Tibial artery (tissue), 4 donors: Measurements from ENCODE around the gene TCF23.

ENCODE experiments used
- DNase-seq, 2 donors: peaks; one replicate each; pipeline ENCODE4 v3.0.0-alpha.2; 2019
- H3K27ac ChIP-seq, 2 donors: fragments of 200-600 bp; sonication (generic) in 1 of 2; 1 replicate in 1 of 2; 2 replicates in 1 of 2; pipeline ENCODE4 v1.5.1; 2018 to 2019; ENCODE audit warnings: mild to moderate bottlenecking in 1 of 2
- H3K27me3 ChIP-seq, 2 donors: fragments of 200-600 bp; sonication (generic) in 1 of 2; one replicate each; pipeline versions ENCODE4 v1.5.1 to v1.6.0; 2016 to 2019
- H3K36me3 ChIP-seq, 3 donors: fragments of 200-600 bp; sonication (generic) in 2 of 3; one replicate each; pipeline ENCODE4 v1.5.1; 2016 to 2019; ENCODE audit warnings: mild to moderate bottlenecking in 2 of 3
- H3K4me1 ChIP-seq, 4 donors: fragments of 200-600 bp; sonication (generic) in 2 of 4; 1 replicate in 3 of 4; 2 replicates in 1 of 4; pipeline ENCODE4 v1.5.1; 2016 to 2019
- H3K4me3 ChIP-seq, 2 donors: fragments of 200-600 bp; sonication (generic) in 1 of 2; 1 replicate in 1 of 2; 2 replicates in 1 of 2; pipeline ENCODE4 v1.5.1; 2018 to 2019; ENCODE audit warnings: mild to moderate bottlenecking in 2 of 2
- H3K9me3 ChIP-seq, 3 donors: fragments of 200-600 bp; sonication (generic) in 1 of 3; one replicate each; pipeline ENCODE4 v1.5.1; 2016 to 2019
- CTCF ChIP-seq, 2 experiments: fragments of 200-600 bp in 1 of 2; fragments of 450-650 bp in 1 of 2; IDR thresholded peaks; one replicate each; pipeline ENCODE4 v1.5.1; 2017 to 2019; ENCODE audit warnings: antibody characterized with exemption in 2 of 2, mild to moderate bottlenecking in 1 of 2, moderate library complexity in 1 of 2
- intact Hi-C: fragments of 100-400 bp; cut with DNase I; formaldehyde crosslinking; loops from one replicate; pipeline ENCODE4 v1.15.0; 2023; ENCODE audit warnings: low total_unique reads

Gene TCF23

GRCh38 chr2:27148801-27149439, at the start of gene TCF23:
Gene TCF23 (plus strand): TSS chr2:27149004. CDS start chr2:27149134, 130 bp downstream.
- intact Hi-C loops = no loop called here
- DNase-seq = no peak
- Histone ChIP-seq H3K4me3 (no peak within 1 kb of the TSS), H3K27me3 (peaks cover 0 to 26% of the 10 kb centered on the region in 2 donors), H3K36me3 (no peaks in the 10 kb centered on the region), H3K27ac (no peak within 1 kb of the TSS), H3K4me1 (no peaks in the 10 kb centered on the region), H3K9me3 (no peaks in the 10 kb centered on the region)
- no peak for TF ChIP-seq CTCF (IDR thresholded peaks at IDR 0.05)

GRCh38 chr2:27099334-27099955, 49.4 kb upstream of the TCF23 start:
- Histone ChIP-seq H3K9me3 (no peaks in the 10 kb centered on the region), H3K27me3 (peaks cover 0 to 9% of the 10 kb centered on the region in 2 donors), H3K4me3 (no peak overlapping the region), H3K4me1 (peaks cover 0 to 8% (median 4%) of the 10 kb centered on the region in 4 donors), H3K36me3 (peaks cover 0 to 18% (median 0%) of the 10 kb centered on the region in 3 donors), H3K27ac (no peak overlapping the region)
- no peak for DNase-seq
- intact Hi-C loops = loop anchor here (2.0 to 5.0 kb wide), 2 partner anchors 93 to 181 kb away; no protein-coding TSS in a partner anchor
- TF ChIP-seq CTCF (IDR thresholded peaks at IDR 0.05) = no peak

- TF ChIP-seq CTCF (IDR thresholded peaks at IDR 0.05) = no peak
- H3K27me3 ChIP-seq = peaks cover 0 to 14% of the 10 kb centered on the region in 2 donors
- intact Hi-C loops = no loop called here
- no peaks in the 10 kb centered on the region for H3K9me3 ChIP-seq
- H3K36me3 ChIP-seq = peaks cover 0 to 13% (median 0%) of the 10 kb centered on the region in 3 donors
- peaks cover 0 to 8% (median 4%) of the 10 kb centered on the region in 4 donors for H3K4me1 ChIP-seq
- H3K27ac ChIP-seq = no peak overlapping the region
- no peak for DNase-seq
- H3K4me3 ChIP-seq = no peak overlapping the region
Observed at GRCh38 chr2:27100036-27100435, 48.8 kb upstream of the TCF23 start.

- Histone ChIP-seq H3K4me3 (no peak overlapping the region), H3K27me3 (peaks cover 0 to 25% of the 10 kb centered on the region in 2 donors), H3K27ac (no peak overlapping the region), H3K36me3 (peaks cover 0 to 13% (median 0%) of the 10 kb centered on the region in 3 donors), H3K9me3 (no peaks in the 10 kb centered on the region), H3K4me1 (no peaks in the 10 kb centered on the region)
- no peak for DNase-seq
- no peak for TF ChIP-seq CTCF (IDR thresholded peaks at IDR 0.05)
- intact Hi-C loops = no loop called here
Observed at GRCh38 chr2:27102329-27102728, 46.5 kb upstream of the TCF23 start.

- H3K27me3 ChIP-seq = peaks cover 0 to 28% of the 10 kb centered on the region in 2 donors
- no peaks in the 10 kb centered on the region for H3K36me3 ChIP-seq
- H3K4me1 ChIP-seq = no peaks in the 10 kb centered on the region
- H3K27ac ChIP-seq = no peak overlapping the region
- no peak overlapping the region for H3K4me3 ChIP-seq
- intact Hi-C loops = no loop called here
- no peak for TF ChIP-seq CTCF (IDR thresholded peaks at IDR 0.05)
- no peak for DNase-seq
- no peaks in the 10 kb centered on the region for H3K9me3 ChIP-seq
Observed at GRCh38 chr2:27105981-27106380, 42.8 kb upstream of the TCF23 start.
